ENCODE data around the gene TNFRSF13B.

TNFRSF13B gene

GRCh38 chr17:16933317-16934132 is 38.4 kb downstream of the TNFRSF13B start:
- Histone ChIP-seq H3K9ac (ENCODE audit: low read length) (no peak overlapping the region), H3K23ac (ENCODE audit: low read length) (no peak overlapping the region), H3K18ac (ENCODE audit: low read length) (no peak overlapping the region), H2AK5ac (ENCODE audit: low read length) (no peak overlapping the region), H3K4ac (ENCODE audit: low read depth, low read length) (no peak overlapping the region), H3K4me2 (ENCODE audit: low read length) (no peak overlapping the region), H2BK120ac (ENCODE audit: low read depth, low read length) (no peak overlapping the region), H3K4me3 (ENCODE audit: low read length) (no peak overlapping the region), H3K79me1 (ENCODE audit: low read length) (peaks cover 2% of the 10 kb centered on the region), H3K4me1 (ENCODE audit: control insufficient read depth, low read depth, low read length) (peaks cover 4% of the 10 kb centered on the region), H3K36me3 (ENCODE audit: control insufficient read depth, insufficient read depth, low read length) (no peaks in the 10 kb centered on the region), H4K5ac (ENCODE audit: low read length) (no peak overlapping the region), H2BK5ac (ENCODE audit: low read length) (no peak overlapping the region), H4K8ac (ENCODE audit: low read depth, low read length) (no peak overlapping the region), H3K79me2 (ENCODE audit: control insufficient read depth, insufficient read depth, low read length) (peaks cover 2% of the 10 kb centered on the region), H3K27ac (ENCODE audit: low read depth, low read length) (no peak overlapping the region), H3K27me3 (ENCODE audit: insufficient read depth, low read length, poor library complexity) (no peaks in the 10 kb centered on the region), H3K56ac (ENCODE audit: low read length) (no peak overlapping the region), H2BK15ac (replicated peaks; ENCODE audit: low read depth) (no peak overlapping the region)
- WGBS (ENCODE audit: extremely low coverage, insufficient coverage, low lambda C conversion rate), result no CpG with 5 or more reads among the region's 11 CpGs
- no peak for DNase-seq

GRCh38 chr17:16932611-16933010 is 39.3 kb downstream of the TNFRSF13B start:
- Histone ChIP-seq H2BK120ac (ENCODE audit: low read depth, low read length) (no peak overlapping the region), H3K79me1 (ENCODE audit: low read length) (no peaks in the 10 kb centered on the region), H3K23ac (ENCODE audit: low read length) (no peak overlapping the region), H3K4ac (ENCODE audit: low read depth, low read length) (no peak overlapping the region), H4K8ac (ENCODE audit: low read depth, low read length) (no peak overlapping the region), H3K56ac (ENCODE audit: low read length) (no peak overlapping the region), H4K5ac (ENCODE audit: low read length) (no peak overlapping the region), H2AK5ac (ENCODE audit: low read length) (no peak overlapping the region), H3K36me3 (ENCODE audit: control insufficient read depth, insufficient read depth, low read length) (no peaks in the 10 kb centered on the region), H3K4me2 (ENCODE audit: low read length) (no peak overlapping the region), H2BK5ac (ENCODE audit: low read length) (no peak overlapping the region), H2BK15ac (replicated peaks; ENCODE audit: low read depth) (no peak overlapping the region), H3K27ac (ENCODE audit: low read depth, low read length) (no peak overlapping the region), H3K79me2 (ENCODE audit: control insufficient read depth, insufficient read depth, low read length) (no peaks in the 10 kb centered on the region), H3K18ac (ENCODE audit: low read length) (no peak overlapping the region), H3K4me3 (ENCODE audit: low read length) (no peak overlapping the region), H3K9ac (ENCODE audit: low read length) (no peak overlapping the region), H3K27me3 (ENCODE audit: insufficient read depth, low read length, poor library complexity) (no peaks in the 10 kb centered on the region), H3K4me1 (ENCODE audit: control insufficient read depth, low read depth, low read length) (peaks cover 2% of the 10 kb centered on the region)
- DNase-seq, result no peak
- WGBS (ENCODE audit: extremely low coverage, insufficient coverage, low lambda C conversion rate), result no CpG with 5 or more reads among the region's 6 CpGs

- Histone ChIP-seq H2BK15ac (replicated peaks; ENCODE audit: low read depth) (no peak overlapping the region), H3K27me3 (ENCODE audit: insufficient read depth, low read length, poor library complexity) (no peaks in the 10 kb centered on the region), H3K4me3 (ENCODE audit: low read length) (no peak overlapping the region), H3K4me1 (ENCODE audit: control insufficient read depth, low read depth, low read length) (no peaks in the 10 kb centered on the region), H2AK5ac (ENCODE audit: low read length) (no peak overlapping the region), H4K5ac (ENCODE audit: low read length) (no peak overlapping the region), H2BK5ac (ENCODE audit: low read length) (no peak overlapping the region), H3K4me2 (ENCODE audit: low read length) (no peak overlapping the region), H2BK120ac (ENCODE audit: low read depth, low read length) (no peak overlapping the region), H3K4ac (ENCODE audit: low read depth, low read length) (no peak overlapping the region), H3K23ac (ENCODE audit: low read length) (no peak overlapping the region), H3K36me3 (ENCODE audit: control insufficient read depth, insufficient read depth, low read length) (no peaks in the 10 kb centered on the region), H3K79me1 (ENCODE audit: low read length) (no peaks in the 10 kb centered on the region), H3K18ac (ENCODE audit: low read length) (no peak overlapping the region), H3K27ac (ENCODE audit: low read depth, low read length) (no peak overlapping the region), H3K56ac (ENCODE audit: low read length) (no peak overlapping the region), H4K8ac (ENCODE audit: low read depth, low read length) (no peak overlapping the region), H3K9ac (ENCODE audit: low read length) (no peak overlapping the region), H3K79me2 (ENCODE audit: control insufficient read depth, insufficient read depth, low read length) (no peaks in the 10 kb centered on the region)
- no peak for DNase-seq
- WGBS (ENCODE audit: extremely low coverage, insufficient coverage, low lambda C conversion rate), result no CpG with 5 or more reads among the region's 8 CpGs
Observed at GRCh38 chr17:16932156-16932555, 39.8 kb downstream of the TNFRSF13B start.

DNA sequence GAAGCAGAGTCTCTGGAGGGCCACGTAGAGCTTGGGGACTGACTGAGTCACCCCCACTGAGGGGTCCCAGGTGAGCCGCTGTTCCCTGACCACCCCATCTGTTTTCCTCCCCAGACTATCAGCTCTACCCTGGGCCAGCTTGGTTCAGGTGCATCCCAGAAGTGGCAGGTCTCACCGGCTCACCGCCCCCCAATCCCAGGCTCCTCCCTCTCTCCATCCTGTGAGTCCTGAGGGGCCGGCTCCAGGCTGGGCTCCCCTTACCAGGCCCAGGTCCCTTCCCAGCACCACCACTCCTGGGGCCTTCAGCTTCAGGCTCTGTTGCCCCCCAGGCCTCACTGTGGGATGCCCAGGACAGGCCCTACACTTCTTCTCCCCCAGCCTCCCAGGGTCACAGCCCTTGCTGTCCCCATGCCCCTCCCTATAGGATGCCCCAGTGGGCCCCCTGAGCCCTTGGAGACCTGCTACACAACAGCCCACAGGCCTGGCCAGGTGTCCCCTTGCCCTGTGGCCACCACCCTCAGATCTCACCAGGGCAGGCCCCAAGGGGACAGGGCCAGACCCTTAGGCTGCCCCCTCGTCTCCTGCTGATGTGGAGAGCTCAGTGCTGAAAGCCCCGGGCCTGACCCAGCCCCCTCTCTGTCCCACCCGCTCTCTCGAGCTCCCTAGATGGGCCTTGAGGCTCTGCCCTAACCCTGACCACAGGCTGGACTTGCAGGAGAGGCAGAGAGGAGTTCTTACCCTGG is 40.4 kb downstream of the TNFRSF13B start:
- Histone ChIP-seq H3K27ac (ENCODE audit: low read depth, low read length) (no peak overlapping the region), H4K8ac (ENCODE audit: low read depth, low read length) (no peak overlapping the region), H4K5ac (ENCODE audit: low read length) (no peak overlapping the region), H3K27me3 (ENCODE audit: insufficient read depth, low read length, poor library complexity) (no peaks in the 10 kb centered on the region), H3K4me1 (ENCODE audit: control insufficient read depth, low read depth, low read length) (no peaks in the 10 kb centered on the region), H3K23ac (ENCODE audit: low read length) (no peak overlapping the region), H2BK15ac (replicated peaks; ENCODE audit: low read depth) (no peak overlapping the region), H3K18ac (ENCODE audit: low read length) (no peak overlapping the region), H2AK5ac (ENCODE audit: low read length) (no peak overlapping the region), H3K79me2 (ENCODE audit: control insufficient read depth, insufficient read depth, low read length) (no peaks in the 10 kb centered on the region), H3K4ac (ENCODE audit: low read depth, low read length) (no peak overlapping the region), H2BK120ac (ENCODE audit: low read depth, low read length) (no peak overlapping the region), H3K4me2 (ENCODE audit: low read length) (no peak overlapping the region), H2BK5ac (ENCODE audit: low read length) (no peak overlapping the region), H3K56ac (ENCODE audit: low read length) (no peak overlapping the region), H3K79me1 (ENCODE audit: low read length) (no peaks in the 10 kb centered on the region), H3K4me3 (ENCODE audit: low read length) (no peak overlapping the region), H3K9ac (ENCODE audit: low read length) (no peak overlapping the region), H3K36me3 (ENCODE audit: control insufficient read depth, insufficient read depth, low read length) (no peaks in the 10 kb centered on the region)
- no peak for DNase-seq
- no CpG with 5 or more reads among the region's 9 CpGs for WGBS (ENCODE audit: extremely low coverage, insufficient coverage, low lambda C conversion rate)

DNA sequence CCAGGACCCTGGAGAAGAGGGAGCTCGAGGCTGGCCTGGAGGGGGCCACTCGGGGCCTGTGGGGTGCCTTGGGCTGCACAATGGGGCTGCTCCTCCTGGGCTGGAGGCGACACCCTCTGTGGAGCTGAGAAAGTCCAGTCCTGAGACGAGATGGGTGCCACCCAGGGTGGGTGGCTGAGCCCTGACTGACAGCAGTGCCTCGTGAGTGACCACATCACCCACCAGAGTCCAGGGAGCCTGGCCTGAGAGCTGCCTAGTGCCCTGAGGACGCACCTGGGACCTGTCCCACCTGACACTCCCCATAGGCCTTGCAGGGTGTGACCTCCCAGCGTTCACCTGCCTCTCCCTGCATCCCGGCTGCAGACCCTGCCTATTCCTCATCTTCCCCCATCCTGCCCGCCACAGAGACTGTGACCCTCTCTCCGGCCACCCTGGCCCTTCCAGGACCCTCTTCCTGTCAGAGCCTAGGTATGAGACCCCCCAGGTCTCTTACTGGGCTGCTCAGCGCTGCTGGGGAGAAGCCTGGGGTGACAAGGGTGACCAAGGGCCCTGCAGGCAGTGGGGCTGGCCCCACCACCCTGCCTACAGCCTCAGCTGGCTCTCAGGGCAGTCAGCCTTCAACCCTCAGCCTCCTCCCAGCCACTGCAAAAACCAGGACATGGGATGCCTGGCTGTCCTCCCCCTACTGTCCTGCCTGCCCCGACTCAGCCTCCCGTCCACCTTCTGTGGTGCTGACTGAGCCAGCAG is 41.2 kb downstream of the TNFRSF13B start:
- H3K27ac ChIP-seq (ENCODE audit: low read depth, low read length), result no peak overlapping the region
- H3K4me3 ChIP-seq (ENCODE audit: low read length), result no peak overlapping the region
- no peak overlapping the region for H3K4me2 ChIP-seq (ENCODE audit: low read length)
- H3K79me2 ChIP-seq (ENCODE audit: control insufficient read depth, insufficient read depth, low read length), result no peaks in the 10 kb centered on the region
- H3K4ac ChIP-seq (ENCODE audit: low read depth, low read length), result no peak overlapping the region
- H2BK120ac ChIP-seq (ENCODE audit: low read depth, low read length), result no peak overlapping the region
- no peak overlapping the region for H2AK5ac ChIP-seq (ENCODE audit: low read length)
- no peak overlapping the region for H3K56ac ChIP-seq (ENCODE audit: low read length)
- WGBS (ENCODE audit: extremely low coverage, insufficient coverage, low lambda C conversion rate), result no CpG with 5 or more reads among the region's 13 CpGs
- H3K23ac ChIP-seq (ENCODE audit: low read length), result no peak overlapping the region
- H3K4me1 ChIP-seq (ENCODE audit: control insufficient read depth, low read depth, low read length), result no peaks in the 10 kb centered on the region
- no peaks in the 10 kb centered on the region for H3K36me3 ChIP-seq (ENCODE audit: control insufficient read depth, insufficient read depth, low read length)
- H3K27me3 ChIP-seq (ENCODE audit: insufficient read depth, low read length, poor library complexity), result no peaks in the 10 kb centered on the region
- no peak overlapping the region for H4K5ac ChIP-seq (ENCODE audit: low read length)
- H2BK5ac ChIP-seq (ENCODE audit: low read length), result no peak overlapping the region
- no peaks in the 10 kb centered on the region for H3K79me1 ChIP-seq (ENCODE audit: low read length)
- no peak overlapping the region for H4K8ac ChIP-seq (ENCODE audit: low read depth, low read length)
- DNase-seq, result no peak
- H2BK15ac ChIP-seq (replicated peaks; ENCODE audit: low read depth), result no peak overlapping the region
- H3K9ac ChIP-seq (ENCODE audit: low read length), result no peak overlapping the region
- H3K18ac ChIP-seq (ENCODE audit: low read length), result no peak overlapping the region
